Measurements from ENCODE around the gene ITPKC.
A peak's percentile ranks its signal among the peaks of the same experiment; 100 is the strongest.
"Not testable (repeated sequence)": the region's sequence is repeated elsewhere in the genome, so short reads cannot be mapped to it uniquely, and the experiment has no call there.

Gene ITPKC

DNA sequence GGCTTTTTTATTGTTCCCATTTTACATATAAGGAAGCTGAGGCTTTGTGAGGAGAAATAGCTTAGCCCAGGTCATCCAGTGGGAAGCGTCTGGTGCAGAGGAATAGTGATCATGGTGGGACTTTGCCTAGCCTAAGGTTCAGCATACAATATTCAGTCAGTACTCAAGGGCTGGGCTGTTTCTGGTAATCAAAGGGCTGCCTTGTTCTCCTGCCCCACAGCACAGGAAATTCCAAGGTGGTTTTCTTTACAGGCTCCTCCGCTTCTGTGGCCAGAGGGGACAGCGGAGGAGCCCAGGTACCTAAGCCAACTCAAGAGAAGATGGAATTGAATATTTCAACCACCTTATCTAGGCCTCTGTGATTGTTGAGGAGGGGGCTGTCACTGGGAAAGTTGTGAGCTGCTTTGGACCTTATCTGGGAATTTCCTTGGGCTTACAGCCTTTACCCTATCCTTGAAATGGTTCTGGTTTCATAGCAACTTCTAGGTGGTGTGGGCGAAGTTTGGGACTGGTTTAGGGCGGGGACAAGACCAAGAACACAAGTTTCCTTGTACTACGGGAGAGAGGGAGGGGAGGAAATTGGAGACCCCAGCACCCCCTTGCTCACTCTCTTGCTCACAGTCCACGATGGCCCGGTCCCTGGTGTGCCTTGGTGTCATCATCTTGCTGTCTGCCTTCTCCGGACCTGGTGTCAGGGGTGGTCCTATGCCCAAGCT lies 58.2 kb downstream of the ITPKC start, which contains the start of gene MIA:
Gene MIA (plus strand): TSS at position 606 of the 716 bp plus-strand sequence. CDS start 22 bp downstream, at position 628.
- no peak for DNase-seq

DNA sequence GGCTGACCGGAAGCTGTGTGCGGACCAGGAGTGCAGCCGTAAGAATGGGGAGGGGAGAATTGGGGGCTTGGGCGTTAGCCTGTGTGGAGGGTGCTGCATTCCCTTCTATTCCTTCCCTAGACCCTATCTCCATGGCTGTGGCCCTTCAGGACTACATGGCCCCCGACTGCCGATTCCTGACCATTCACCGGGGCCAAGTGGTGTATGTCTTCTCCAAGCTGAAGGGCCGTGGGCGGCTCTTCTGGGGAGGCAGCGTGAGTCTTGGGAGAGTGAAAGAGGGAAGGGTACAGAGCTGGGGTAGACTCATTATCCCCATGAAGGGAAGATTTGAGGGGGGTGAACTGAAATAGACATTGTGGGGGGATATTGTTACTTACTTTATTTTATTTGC lies 58.7 kb downstream of the ITPKC start:
- DNase-seq: no peak

DNA sequence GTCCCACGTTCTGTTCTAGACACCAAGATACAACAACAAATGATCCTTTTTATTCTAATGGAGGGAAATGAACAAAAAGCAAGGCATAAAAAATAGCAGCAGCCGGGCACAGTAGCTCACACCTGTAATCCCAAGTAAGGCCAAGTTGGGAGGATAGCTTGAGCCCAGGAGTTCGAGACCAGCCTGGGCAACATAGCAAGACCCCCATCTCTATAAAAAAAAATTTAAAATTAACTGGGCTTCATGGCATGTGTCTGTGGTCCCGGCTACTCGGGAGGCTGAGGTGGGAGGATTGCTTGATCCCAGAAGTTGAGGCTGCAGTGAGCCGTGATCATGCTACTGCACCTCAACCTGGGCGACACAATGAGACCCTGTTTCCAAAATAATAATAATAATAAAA lies 59.5 kb downstream of the ITPKC start:
- no peak for DNase-seq

DNA sequence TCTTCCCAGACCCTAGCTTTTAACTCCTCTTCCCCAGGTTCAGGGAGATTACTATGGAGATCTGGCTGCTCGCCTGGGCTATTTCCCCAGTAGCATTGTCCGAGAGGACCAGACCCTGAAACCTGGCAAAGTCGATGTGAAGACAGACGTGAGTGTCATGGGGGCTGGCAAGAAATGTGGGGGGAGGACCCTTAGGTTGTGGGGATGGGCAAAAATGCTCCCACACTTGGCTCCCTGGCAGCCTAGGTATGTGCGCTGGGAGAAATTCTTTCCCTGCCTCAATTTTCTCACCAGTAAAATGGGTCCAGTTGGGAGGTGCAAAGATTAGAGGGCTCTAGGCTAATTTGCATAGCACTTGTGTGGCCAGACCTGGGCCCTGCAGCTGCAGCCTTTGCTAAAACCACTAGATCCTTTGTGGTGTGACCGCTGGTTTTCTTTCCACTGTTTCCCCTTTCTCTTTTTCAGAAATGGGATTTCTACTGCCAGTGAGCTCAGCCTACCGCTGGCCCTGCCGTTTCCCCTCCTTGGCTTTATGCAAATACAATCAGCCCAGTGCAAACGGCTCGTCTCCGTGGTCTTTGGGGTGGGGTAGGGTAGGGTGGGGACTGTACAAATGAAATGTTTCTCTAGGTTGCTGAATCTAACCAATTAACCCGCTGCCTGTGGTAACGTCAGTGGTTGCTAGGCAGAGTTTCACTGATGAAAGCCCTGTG lies 60.2 kb downstream of the ITPKC start:
- peak; percentile 90 for DNase-seq

DNA sequence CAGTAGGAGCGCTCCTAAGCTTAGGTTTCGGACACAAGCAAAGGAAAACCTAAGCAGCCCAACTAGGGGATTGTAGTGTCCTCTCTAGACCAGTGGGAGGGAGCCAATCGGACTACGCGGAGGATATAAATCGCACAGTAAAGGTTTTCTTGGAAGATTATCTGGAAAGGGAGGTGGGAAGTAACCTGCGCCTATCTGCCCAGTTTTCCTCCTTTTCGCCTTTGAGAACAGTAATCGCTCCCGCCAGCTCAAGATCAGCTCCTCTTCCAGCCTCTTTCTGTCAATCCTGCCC lies 60.7 kb downstream of the ITPKC start:
- DNase-seq: no peak

DNA sequence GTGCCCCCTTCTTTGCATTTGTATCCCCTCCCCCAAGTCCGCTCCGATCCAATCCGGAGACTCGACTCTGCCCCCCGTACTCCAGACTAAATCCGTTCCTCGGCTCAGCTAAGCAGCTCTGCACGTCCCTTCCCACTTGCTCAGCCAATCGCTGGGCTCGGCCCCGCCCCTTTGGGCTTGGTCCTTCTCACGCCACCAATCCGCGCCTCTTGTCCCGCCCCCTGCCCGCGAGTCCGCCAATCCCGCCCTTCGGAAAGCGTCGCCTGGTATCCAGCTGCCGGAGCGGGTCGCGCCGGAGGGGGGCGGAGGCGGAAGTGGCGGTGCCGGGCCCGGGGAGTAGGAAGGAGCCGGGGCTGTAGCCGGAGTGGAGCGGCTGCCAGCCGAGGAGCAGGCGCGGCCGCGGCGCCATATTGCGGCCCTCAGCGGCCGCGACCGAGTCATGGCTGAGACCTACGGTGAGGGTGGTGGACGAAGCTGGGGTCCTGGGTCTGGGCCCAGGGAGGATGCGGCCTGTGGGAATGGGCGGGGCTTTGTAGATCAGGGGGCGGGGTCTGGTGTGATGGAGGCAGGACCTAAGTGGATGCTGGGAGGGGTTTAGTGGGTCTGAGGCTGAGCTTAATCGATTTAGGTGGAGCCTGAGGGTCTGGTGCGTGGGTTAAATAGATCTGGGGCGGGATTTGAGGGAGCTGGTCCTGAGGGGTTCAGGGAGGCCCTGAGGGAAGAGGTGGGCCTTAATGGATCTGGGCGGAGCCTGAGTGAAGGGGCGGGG lies 61.2 kb downstream of the ITPKC start, which contains the start of gene RAB4B:
Gene RAB4B (plus strand): TSS at position 311 of the 769 bp plus-strand sequence. CDS start 129 bp downstream, at position 440.
- DNase-seq: peak; percentile 100

DNA sequence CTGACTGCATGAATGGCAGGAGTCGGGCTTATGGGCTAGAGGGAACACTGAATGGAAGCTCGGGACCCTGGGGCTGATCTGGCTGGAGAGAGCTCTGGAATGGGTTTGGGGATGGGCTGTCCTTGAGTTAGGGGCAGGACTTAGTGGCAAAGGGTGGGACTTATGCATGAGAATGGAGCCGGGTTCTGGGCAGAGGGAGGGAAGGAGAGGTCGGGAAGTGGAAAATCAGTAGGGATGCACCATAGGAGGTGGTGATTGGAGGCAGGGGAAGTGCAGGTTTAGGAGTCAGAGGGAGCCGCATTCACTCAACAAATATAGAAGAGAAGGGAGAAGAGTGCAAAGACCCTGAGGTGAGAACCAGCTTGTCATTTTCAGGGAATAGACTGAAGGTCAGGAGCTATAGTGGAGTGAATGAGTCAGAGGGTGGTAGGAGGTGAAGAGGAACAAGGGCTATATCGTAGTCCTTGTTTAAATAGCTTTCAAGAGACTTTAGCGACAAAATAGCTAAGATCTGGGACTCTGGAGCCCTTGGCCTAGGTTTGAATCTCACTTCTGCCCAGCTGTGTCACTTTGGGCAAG lies 61.9 kb downstream of the ITPKC start:
- DNase-seq: no peak

DNA sequence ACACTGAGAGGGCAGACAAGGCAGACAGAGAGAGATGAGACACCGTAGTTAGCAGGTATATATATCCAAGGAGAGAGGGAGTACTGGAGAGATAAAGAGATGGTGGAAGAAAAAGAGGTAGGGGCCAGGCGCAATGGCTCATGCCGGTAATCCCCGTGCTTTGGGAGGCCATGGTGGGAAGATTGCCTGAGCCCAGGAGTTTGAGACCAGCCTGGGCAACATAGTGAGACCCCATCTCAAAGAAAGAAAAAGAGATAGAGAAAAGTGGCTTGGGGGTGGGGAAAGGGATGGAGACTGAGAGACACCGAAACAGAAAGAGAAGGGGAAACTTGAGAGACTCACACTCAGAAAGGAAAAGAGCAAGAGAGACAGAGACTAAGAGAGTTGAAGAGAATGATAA lies 63.7 kb downstream of the ITPKC start:
- no peak for DNase-seq

DNA sequence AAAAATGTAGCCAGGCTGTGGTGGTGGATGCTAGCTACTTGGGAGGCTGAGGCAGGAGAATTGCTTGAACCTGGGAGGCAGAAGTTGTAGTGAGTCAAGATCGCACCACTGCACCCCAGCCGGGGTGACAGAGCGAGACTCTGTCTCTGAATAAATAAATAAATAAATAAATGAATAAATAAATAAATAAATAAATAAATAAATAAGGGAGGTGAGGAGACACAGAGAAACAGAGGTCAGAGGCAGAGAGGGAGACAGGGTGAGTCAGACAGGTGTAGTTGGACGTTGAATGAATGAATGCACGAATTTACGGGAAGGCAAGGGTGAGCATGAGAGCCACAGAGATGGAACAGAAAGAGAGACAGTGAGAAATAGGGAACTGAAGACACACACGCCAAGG lies 64.2 kb downstream of the ITPKC start:
- no peak for DNase-seq

DNA sequence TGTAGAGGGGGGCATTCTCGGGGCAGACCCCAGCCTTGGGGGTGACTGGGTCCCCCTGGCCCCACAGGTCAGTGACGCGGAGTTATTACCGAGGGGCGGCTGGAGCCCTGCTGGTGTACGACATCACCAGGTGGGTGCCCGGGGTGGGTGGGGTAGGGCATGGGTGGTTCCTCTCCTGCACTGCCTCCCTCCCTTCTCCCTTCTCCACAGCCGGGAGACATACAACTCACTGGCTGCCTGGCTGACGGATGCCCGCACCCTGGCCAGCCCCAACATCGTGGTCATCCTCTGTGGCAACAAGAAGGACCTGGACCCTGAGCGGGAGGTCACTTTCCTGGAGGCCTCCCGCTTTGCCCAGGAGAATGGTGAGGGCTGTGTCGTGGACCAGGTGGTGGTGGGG lies 66.8 kb downstream of the ITPKC start:
- no peak for DNase-seq

DNA sequence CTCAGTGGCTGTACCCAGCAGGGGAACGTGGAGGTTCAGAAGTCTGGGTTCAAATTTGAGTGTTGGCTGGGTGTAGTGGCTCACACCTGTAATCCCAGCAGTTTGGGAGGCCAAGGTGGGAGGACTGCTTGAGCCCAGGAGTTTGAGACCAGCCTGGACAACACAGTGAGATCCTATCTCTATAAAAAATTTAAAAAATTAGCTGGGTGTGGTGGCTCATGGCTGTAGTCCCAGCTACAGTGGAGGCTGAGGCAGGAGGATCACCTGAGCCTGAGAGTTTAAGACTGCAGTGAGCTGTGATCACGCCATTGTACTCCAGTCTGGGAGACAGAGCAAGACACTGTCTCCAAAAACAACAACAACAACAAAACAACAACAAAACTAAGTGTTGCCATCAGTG lies 67.2 kb downstream of the ITPKC start:
- DNase-seq: not testable (repeated sequence)

DNA sequence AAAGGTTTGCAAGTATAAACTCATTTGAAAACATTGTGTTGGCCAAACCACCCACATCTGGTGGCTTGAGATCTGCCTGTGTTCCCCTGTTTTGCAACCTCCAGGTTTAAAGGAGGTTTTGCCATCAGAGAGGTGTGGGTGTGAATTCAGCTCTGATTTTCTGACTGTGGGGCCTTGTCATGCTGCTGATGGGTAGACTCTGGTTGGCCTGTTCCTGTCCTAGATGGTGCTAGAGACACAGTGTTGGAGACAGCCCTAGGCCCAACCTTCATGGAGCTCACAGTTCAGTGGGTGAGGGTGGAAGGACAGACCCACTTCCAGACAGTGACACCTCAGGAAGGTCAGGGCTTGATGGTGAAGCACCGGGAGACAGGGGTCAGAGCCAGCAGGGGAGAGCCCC lies 68.6 kb downstream of the ITPKC start:
- DNase-seq: no peak

DNA sequence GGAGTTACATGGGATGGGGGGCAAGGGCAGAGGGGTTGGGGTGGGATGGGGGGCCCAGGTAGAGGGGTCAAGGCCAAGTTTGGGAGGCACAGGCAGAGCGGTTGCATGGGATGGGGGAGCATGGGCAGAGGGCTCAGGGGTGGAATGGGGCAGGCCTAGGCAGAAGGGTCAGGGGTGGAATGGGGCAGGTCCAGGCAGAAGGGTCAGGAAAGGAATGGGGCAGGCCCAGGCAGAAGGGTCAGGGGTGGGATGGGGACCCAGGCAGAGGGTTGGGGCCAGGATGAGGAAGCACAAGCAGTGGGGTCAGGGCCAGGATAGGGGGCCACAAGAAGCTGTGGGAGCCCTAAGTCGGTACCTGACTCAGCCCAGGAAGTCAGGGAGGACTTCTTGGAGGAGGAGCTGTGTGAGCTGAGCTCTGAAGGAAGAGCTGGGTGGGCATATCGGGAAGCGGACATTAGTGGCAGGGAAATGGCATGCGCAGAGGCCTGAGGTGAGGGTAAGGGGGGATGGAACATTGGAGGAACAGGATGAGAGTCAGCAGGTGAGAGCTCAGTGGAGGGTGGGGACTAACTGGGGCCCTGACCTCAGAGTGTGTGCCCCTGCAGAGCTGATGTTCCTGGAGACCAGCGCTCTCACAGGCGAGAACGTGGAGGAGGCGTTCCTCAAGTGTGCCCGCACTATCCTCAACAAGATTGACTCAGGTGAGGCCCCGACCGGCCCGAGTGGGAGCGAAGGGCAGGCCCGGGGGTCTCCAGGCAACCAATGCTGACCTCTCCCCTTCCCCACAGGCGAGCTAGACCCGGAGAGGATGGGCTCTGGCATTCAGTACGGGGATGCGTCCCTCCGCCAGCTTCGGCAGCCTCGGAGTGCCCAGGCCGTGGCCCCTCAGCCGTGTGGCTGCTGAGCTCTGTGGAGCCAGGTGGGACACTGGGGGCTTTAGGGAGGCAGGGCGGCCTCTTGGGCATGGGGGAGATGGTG lies 69.4 kb downstream of the ITPKC start:
- no peak for DNase-seq

Measured in stimulated activated CD4-positive, alpha-beta T cell treated with anti-CD3 and anti-CD28 coated beads, Interleukin-4, amount 100 ng/mL, for 24 hours (primary cell).